ENCODE results near the gene VPS52.
A peak's percentile ranks its signal among the peaks of the same experiment; 100 is the strongest.
"Not testable (repeated sequence)": the region's sequence is repeated elsewhere in the genome, so short reads cannot be mapped to it uniquely, and the experiment has no call there.

The VPS52 gene

DNA sequence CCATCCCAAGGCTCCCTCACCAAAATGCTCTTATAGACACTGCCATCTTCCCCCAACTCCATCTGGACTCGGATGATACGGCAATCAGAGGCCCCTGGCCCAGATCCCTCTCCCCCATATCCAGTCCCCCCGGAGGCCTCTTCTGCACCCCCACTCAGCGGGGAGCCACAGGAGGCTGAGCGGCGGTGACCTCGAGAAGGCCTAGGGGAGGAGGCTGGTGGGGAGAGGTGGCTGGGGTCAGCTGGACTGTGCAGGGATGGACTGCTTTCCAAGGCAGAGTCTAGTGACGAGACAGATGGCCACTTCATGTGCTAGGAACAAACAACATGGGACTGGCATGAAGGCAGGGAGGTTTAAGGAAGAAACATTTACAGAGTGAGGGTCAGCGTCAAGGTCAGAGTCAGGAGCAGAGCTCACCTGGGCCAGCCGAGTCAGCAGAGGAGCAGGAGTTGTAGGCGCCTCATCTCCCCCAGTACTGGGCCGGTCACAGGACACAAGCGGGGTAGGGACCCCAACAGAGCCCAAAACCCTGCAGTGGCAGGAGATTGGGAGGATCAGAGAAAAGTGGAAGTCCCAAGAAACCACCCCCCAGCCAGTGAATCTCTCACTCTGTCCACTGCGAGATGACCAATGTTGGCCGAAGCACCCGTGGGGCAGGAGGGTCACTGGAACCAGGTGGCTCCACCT is 21.5 kb upstream of the VPS52 start:
- Mint-ChIP-seq H3K27ac (no peak overlapping the region), H3K4me3 (no peak overlapping the region)

DNA sequence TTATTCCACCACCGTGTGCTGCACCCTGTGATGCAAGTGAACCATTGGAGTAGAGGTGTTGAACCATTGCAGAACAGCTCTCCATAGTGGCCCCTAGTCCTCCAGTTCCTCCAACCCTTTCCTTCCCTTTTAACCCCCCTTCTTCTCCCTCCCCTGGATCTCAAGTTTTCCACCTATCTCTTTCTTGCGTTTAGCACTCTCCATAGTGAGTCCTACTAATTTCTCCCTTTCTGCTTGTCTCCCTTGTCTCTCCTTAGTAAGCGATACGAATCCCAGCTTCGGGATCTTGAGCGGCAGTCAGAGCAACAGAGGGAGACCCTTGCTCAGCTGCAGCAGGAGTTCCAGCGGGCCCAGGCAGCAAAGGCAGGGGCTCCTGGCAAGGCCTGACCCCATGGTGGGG is 18.8 kb upstream of the VPS52 start:
- no peak for ATAC-seq
- H3K9me3 Mint-ChIP-seq, result no peaks in the 10 kb centered on the region
- peak overlapping the region; percentile 90 for H3K4me3 Mint-ChIP-seq
- peak overlapping the region; percentile 95 for H3K27ac Mint-ChIP-seq
- DNase-seq (ENCODE audit: low spot score in 2 of 2), result no peak
- peaks cover 53% of the 10 kb centered on the region for H3K4me1 Mint-ChIP-seq
- peaks cover 93% of the 10 kb centered on the region for H3K36me3 Mint-ChIP-seq

More for the DNA sequence above, 21.5 kb upstream of the VPS52 start:
- H3K36me3 Mint-ChIP-seq, result peaks cover 86% of the 10 kb centered on the region
- DNase-seq (ENCODE audit: low spot score in 2 of 2) (no peak), ATAC-seq (no peak)
- no peaks in the 10 kb centered on the region for H3K9me3 Mint-ChIP-seq
- H3K4me1 Mint-ChIP-seq, result peaks cover 57% of the 10 kb centered on the region

DNA sequence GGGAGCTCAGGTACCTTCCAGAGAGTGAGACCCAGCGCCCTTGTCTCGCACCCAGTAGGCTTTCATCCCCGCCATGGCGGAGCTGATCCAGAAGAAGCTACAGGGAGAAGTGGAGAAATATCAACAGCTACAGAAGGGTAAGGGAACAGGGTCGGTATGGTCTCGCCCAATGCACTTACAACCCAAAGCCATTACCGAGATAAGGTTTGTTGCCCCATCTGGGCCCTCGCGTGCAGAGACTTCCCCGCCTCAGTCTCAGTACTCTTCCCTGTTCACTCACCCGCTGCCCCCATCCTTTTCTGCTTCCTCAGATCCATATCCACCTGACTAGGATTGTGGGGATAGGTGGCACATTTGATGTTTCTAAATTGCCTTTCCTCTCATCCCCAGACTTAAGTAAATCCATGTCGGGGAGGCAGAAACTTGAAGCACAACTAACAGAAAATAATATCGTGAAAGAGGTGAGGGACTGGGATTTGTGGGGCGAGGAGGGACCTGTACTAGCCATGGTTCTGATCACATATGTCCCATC is 18.2 kb upstream of the VPS52 start:
- Mint-ChIP-seq H3K36me3 (peaks cover 94% of the 10 kb centered on the region), H3K4me3 (peak overlapping the region; percentile 90), H3K27ac (peak overlapping the region; percentile 95), H3K4me1 (peaks cover 52% of the 10 kb centered on the region), H3K9me3 (no peaks in the 10 kb centered on the region)
- ATAC-seq, result peak; percentile 11
- no peak for DNase-seq (ENCODE audit: low spot score in 2 of 2)

DNA sequence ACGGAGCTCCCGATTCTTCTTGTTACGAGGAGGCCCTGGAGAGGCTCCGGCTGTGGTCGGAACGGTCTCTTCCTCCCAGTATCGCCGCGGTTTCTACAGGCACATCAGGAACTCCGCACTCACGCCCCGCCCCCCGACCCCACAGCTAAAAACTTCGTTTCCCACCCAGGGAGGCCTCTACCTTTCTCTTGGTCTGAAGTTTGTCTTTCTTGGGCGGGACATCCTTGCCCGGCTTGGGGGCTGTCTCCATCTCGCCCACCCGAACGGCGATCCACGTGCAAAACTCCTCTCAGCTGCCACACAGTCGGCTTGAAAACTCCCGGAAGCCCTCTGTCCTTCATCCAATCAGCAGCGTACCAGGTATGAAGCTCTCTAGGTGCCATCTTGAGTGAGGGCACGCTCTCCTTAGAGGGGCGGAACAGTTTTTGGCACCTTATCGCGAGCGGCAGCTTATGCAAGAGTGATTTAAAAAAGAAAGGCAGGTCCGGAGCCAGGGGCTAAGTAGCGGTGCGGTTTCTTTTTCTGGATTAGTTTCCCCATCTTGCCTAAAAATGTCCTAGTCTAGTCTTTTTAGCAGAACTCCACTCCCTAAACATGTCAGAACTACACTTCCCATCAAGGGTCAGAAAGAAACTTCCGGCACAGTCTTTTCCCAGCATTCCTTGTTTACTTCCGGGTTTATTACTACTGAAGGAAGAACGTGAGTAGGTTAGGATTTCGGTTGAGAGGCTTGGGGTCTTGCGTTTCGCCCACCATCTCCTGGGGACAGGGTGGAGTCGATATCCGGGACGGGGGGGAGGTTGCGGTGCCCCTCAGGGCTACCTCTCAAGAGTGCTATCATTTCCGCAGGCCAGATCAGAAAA is 17.5 kb upstream of the VPS52 start, which contains the start of the genes PFDN6 and WDR46:
Gene PFDN6, plus strand, starts transcription at position 681 of the 863 bp plus-strand sequence. CDS start 256 bp downstream, outside the sequence.
Gene WDR46, minus strand, starts transcription at position 319 of the 863 bp plus-strand sequence. Its CDS starts 69 bp downstream, at position 250.
- Mint-ChIP-seq H3K4me1 (peaks cover 52% of the 10 kb centered on the region), H3K36me3 (peaks cover 96% of the 10 kb centered on the region), H3K4me3 (peak within 1 kb of the TSS; percentile 90), H3K9me3 (no peaks in the 10 kb centered on the region), H3K27ac (peak within 1 kb of the TSS; percentile 95)
- DNase-seq (ENCODE audit: low spot score in 2 of 2) (peak; percentile 53 to 90), ATAC-seq (peak; percentile 97)

DNA sequence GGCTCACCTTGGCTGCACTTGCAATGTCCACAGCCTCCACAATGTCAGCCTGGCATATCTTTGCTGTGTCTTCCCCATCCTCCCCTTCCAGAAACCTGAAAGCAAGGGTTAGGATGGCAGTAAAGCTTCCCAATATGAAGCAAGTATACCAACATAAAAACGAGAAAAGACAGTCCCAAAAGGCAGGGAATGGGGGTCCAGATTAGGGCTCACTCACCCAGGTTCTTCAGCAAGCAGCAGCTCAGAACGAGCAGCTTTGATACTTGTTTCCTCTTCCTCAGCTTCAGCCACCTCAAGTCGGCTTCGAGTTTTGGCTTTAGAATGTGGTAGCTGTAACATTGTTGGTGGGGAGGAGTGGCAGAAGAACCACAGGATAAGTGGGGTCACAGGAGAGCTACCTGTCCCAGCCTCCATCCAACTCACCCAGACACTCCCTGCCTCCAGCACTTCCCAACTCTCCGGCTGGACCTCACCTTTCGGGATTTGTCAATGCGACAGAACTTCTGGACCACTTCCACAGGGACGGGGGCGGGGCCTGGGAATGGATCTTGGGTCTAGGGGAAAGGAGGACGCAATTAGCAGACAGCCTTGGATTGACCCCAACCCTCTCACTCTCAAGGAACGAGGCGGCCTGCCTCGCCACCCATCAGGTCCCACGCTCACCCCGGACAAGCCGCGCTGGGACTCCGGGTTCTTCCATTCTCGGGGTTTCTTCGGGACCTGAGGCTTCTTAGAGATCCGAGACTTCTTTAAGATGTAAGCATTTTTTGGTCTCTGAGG is 16.7 kb upstream of the VPS52 start:
- Mint-ChIP-seq H3K4me1 (peaks cover 52% of the 10 kb centered on the region), H3K27ac (peak overlapping the region; percentile 95)

DNA sequence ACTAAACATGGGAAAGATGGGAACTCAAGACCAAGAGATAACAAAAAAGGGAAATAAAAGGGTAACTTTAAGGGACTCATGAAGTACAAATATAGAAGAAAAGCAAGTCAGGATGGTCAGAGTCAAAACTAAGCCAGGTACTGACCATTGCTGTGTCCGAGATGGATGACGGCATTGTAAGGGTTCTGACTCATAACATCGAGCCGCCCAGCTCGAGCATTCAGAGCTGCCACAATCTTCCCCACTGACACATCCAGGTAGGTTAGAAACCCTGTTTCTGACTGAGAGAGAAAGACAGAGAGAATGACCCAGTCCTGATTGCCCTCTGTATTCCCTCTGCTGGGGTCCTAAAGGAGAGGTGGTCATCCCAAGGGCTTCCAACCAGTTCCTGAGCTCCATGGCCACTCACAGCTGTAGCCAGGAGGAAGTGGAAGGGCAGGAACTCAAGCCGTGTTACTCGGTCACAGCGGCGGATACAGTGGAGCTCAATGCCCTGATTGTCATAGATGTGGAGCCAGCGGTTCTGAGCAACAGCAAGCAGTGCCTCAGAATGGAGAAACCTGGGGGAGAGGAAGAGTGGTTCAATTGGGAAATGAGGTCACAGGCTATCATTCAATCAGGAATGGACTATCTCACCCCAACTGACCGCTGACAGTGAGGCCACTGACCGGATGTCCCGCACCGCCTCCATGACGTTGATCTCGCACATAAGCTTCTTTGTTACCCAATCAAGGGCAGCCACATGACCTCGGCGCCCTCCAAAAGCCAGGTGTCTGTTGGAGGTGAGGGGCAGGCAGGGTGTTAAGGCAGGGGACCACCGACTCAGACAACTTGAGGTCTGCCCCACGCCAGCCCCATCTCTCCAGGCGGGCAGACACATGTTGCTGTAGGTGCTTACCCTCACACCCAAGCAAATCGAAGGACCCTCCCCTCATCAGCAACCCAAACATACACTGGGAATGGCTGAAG is 15.6 kb upstream of the VPS52 start:
- peak overlapping the region; percentile 80 for H3K27ac Mint-ChIP-seq
- H3K36me3 Mint-ChIP-seq, result peaks cover 98% of the 10 kb centered on the region
- no peak for DNase-seq (ENCODE audit: low spot score in 2 of 2)
- H3K4me3 Mint-ChIP-seq, result peak overlapping the region; percentile 90
- no peak for ATAC-seq
- peaks cover 52% of the 10 kb centered on the region for H3K4me1 Mint-ChIP-seq
- H3K9me3 Mint-ChIP-seq, result no peaks in the 10 kb centered on the region

More for the DNA sequence above, 16.7 kb upstream of the VPS52 start:
- Mint-ChIP-seq H3K36me3 (peaks cover 98% of the 10 kb centered on the region), H3K9me3 (no peaks in the 10 kb centered on the region), H3K4me3 (peak overlapping the region; percentile 90)
- ATAC-seq (no peak), DNase-seq (ENCODE audit: low spot score in 2 of 2) (no peak)

DNA sequence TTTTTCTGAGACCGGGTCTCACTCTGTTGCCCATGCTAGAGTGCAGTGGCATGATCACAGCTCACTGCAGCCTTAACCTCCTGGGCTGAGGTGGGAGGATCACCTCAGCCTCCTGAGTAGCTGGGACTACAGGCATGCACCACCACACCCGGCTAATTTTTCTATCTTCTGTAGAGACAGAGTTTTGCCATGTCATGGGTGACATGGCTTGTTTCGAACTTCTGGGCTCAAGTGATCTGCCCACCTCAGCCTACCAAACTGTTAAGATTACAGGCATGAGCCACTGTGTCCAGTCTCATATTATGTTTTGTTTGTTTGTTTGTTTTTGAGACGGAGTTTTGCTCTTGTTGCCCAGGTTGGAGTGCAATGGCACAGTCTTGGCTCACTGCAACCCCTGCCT is 13.5 kb upstream of the VPS52 start:
- DNase-seq (ENCODE audit: low spot score in 2 of 2); ATAC-seq; H3K4me3 Mint-ChIP-seq; H3K27ac Mint-ChIP-seq; H3K9me3 Mint-ChIP-seq: not testable (repeated sequence)
- H3K4me1 Mint-ChIP-seq, result peaks cover 35% of the 10 kb centered on the region
- H3K36me3 Mint-ChIP-seq, result peaks cover 95% of the 10 kb centered on the region

DNA sequence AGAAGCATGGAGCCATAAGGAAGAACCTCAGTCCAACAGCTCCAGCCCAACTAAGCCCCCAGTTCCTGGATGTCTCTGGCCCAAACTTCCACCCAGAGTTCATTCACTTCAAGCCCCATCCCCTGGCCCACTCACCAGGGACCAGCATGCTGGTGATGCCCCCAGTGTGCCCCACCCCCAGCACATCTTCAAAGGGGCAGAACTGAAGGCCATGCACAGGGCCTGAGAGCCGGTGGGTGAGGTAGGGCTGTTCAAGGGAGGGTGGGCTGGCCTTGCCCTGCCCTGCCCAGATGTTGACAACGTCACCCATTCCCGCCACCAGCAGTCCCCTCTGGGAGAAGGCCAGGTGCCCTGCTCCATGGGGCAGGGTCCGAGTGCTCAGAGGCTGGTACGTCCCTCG is 8.9 kb upstream of the VPS52 start:
- ATAC-seq, result no peak
- no peaks in the 10 kb centered on the region for H3K9me3 Mint-ChIP-seq
- peak overlapping the region; percentile 35 for H3K27ac Mint-ChIP-seq
- peaks cover 91% of the 10 kb centered on the region for H3K36me3 Mint-ChIP-seq
- no peak overlapping the region for H3K4me3 Mint-ChIP-seq
- H3K4me1 Mint-ChIP-seq, result peaks cover 26% of the 10 kb centered on the region
- no peak for DNase-seq (ENCODE audit: low spot score in 2 of 2)

DNA sequence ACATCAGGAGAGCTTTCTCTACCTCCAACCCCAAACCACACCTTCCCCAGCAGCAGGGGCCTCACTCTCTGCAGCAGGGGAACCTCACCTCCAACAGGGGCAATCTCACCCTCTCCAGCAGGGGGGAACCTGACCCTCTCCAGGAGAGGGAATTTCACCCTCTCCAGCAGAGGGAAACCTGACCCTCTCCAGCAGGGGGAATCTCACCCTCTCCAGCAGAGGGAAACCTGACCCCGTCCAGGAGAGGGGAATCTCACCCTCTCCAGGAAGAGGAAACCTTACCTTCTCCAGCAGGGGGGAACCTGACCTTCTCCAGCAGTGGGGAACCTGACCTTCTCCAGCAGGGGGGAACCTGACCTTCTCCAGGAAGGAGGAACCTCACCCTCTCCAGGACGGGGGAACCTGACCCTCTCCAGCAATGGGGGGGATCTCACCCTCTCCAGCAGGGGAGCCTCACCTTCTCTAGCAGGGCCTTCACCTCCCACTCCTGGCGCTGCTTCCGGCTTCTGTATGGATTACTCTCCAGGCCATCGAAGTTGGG is 8.4 kb upstream of the VPS52 start:
- Mint-ChIP-seq H3K36me3 (peaks cover 91% of the 10 kb centered on the region), H3K4me3 (no peak overlapping the region), H3K27ac (peak overlapping the region; percentile 35), H3K9me3 (no peaks in the 10 kb centered on the region), H3K4me1 (peaks cover 30% of the 10 kb centered on the region)
- no peak for DNase-seq (ENCODE audit: low spot score in 2 of 2)
- ATAC-seq, result no peak

DNA sequence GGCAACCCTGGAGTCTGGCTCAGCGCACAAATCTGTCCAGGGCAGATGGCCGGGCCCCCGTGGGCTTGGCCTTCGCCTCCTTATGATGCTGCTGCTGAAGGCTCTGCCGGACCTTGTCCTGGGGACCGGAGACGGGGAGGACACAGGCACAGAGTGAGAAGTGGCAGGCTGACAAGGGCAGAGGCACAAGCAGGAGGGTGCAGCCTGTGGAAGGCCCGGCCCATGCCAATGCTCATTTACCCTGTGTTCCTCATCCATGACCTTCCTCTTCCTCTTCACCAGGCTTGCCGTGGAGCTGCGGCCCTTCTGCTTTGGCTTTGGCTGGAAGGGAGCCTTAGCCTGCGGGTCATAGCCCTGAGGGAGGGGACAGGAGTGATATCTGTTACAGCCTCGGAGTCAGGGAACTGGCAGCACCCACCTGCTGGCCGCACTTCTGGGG is 7.6 kb upstream of the VPS52 start:
- peaks cover 38% of the 10 kb centered on the region for H3K4me1 Mint-ChIP-seq
- no peak overlapping the region for H3K4me3 Mint-ChIP-seq

DNA sequence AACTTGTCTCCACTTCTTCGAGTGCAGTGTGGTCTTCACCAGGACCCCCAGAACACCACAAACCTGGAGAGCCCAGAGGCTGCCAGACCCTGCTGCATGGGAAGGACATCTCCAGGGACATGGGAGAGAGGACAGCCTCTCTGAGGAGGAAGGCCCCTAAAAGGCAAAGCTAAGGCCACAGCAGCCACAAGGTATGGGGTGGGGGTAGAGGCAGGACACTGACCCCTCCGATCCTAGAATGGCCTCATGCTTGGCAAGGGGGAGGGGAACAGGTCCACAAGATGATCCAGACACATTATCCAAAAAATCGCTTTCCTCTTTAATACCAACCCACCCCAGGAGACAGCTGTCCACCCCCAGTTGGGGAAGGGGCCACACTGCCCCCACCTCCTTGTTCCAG is 7.1 kb upstream of the VPS52 start:
- ATAC-seq (no peak), DNase-seq (ENCODE audit: low spot score in 2 of 2) (no peak)
- Mint-ChIP-seq H3K4me3 (no peak overlapping the region), H3K36me3 (peaks cover 91% of the 10 kb centered on the region), H3K4me1 (peaks cover 43% of the 10 kb centered on the region), H3K9me3 (no peaks in the 10 kb centered on the region), H3K27ac (peak overlapping the region; percentile 99)

More for the DNA sequence above, 7.6 kb upstream of the VPS52 start:
- H3K36me3 Mint-ChIP-seq, result peaks cover 91% of the 10 kb centered on the region
- DNase-seq (ENCODE audit: low spot score in 2 of 2) (no peak), ATAC-seq (no peak)
- H3K9me3 Mint-ChIP-seq, result no peaks in the 10 kb centered on the region
- H3K27ac Mint-ChIP-seq, result peak overlapping the region; percentile 35

DNA sequence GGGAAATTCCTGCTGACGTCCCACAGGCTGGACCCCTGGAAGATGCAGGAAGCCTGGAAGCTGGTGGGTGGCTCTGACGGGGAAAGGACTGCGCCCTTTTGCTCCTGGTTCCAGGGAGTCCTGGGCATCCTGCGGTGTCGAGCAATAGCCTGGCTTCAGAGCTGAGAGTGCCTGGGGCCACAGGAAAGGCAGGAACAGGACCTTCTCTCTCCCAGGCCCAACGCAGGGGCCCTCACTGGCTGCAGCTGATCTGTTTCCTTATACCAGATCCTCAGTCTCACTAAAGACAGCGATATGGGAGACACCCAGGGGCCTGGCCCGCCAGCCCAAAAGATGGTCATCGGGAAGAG is 6.7 kb upstream of the VPS52 start:
- peaks cover 47% of the 10 kb centered on the region for H3K4me1 Mint-ChIP-seq
- ATAC-seq (no peak), DNase-seq (ENCODE audit: low spot score in 2 of 2) (no peak)
- peak overlapping the region; percentile 99 for H3K27ac Mint-ChIP-seq
- peak overlapping the region; percentile 89 for H3K4me3 Mint-ChIP-seq
- peaks cover 91% of the 10 kb centered on the region for H3K36me3 Mint-ChIP-seq
- no peaks in the 10 kb centered on the region for H3K9me3 Mint-ChIP-seq

DNA sequence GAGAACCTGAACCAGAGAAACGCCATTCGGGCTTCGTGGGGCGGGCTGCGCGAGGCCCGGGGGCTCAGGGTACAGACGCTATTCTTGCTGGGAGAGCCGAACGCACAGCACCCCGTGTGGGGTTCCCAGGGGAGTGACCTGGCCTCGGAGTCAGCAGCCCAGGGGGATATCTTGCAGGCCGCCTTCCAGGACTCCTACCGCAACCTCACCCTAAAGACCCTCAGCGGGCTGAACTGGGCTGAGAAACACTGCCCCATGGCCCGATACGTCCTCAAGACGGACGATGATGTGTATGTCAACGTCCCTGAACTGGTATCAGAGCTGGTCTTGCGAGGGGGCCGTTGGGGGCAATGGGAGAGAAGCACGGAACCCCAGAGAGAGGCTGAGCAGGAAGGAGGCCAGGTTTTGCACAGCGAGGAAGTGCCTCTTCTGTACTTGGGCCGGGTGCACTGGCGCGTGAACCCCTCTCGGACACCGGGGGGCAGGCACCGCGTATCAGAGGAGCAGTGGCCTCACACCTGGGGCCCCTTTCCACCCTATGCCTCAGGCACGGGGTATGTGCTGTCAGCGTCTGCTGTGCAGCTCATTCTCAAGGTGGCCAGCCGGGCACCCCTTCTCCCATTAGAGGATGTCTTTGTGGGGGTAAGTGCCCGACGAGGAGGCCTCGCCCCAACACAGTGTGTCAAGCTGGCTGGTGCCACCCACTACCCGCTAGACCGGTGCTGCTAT is 6.2 kb upstream of the VPS52 start:
- Mint-ChIP-seq H3K4me1 (peaks cover 52% of the 10 kb centered on the region), H3K9me3 (no peaks in the 10 kb centered on the region), H3K36me3 (peaks cover 91% of the 10 kb centered on the region), H3K27ac (peak overlapping the region; percentile 99), H3K4me3 (peak overlapping the region; percentile 89)
- peak in 1 of 2 donors; percentile 71 for DNase-seq (ENCODE audit: low spot score in 2 of 2)
- ATAC-seq, result peak; percentile 12

Measured in stimulated activated effector memory CD8-positive, alpha-beta T cell treated with anti-CD3 and anti-CD28 coated beads, Interleukin-12 subunit alpha, Interleukin-12 subunit beta, amount 100 ng/mL, for 72 hours (primary cell).